ENCODE results near the gene RBM27. TPM values are rescaled to one million over a fixed set of nuclear protein-coding genes. Genes with fewer than 3 reads are reported as not detected.

The RBM27 gene
- total RNA-seq, 6 experiments from 2014 or later, result 5.8 to 14.1 (median 9.8) TPM

- Histone ChIP-seq H3K36me3 (no peaks in the 10 kb centered on the region), H3K9me3 (no peaks in the 10 kb centered on the region), H3K4me3 (no peak overlapping the region), H3K4me1 (peaks cover 0 to 12% (median 3%) of the 10 kb centered on the region in 4 donors), H3K27me3 (no peaks in the 10 kb centered on the region), H3K27ac (no peak overlapping the region)
- TF ChIP-seq POLR2A (IDR thresholded peaks at IDR 0.05), result no peak
- no peak for TF ChIP-seq CTCF (IDR thresholded peaks at IDR 0.05)
- WGBS (ENCODE audit: insufficient coverage, low coverage, low lambda C conversion rate, missing lambda C conversion rate), result 84% methylated on average over 2 of the region's 2 CpGs
- intact Hi-C loops (cut with DNase I), result no loop called here
- ATAC-seq, result no peak
- DNase-seq, result no peak
Measured at GRCh38 chr5:146218168-146218567, 14.8 kb downstream of the RBM27 start.

GRCh38 chr5:146219243-146219642 lies 15.8 kb downstream of the RBM27 start:
- intact Hi-C loops (cut with DNase I), result no loop called here
- no peak for DNase-seq
- Histone ChIP-seq H3K9me3 (no peaks in the 10 kb centered on the region), H3K27me3 (no peaks in the 10 kb centered on the region), H3K27ac (no peak overlapping the region), H3K4me3 (no peak overlapping the region), H3K36me3 (no peaks in the 10 kb centered on the region), H3K4me1 (peaks cover 0 to 7% (median 0%) of the 10 kb centered on the region in 4 donors)
- no peak for ATAC-seq
- TF ChIP-seq CTCF (IDR thresholded peaks at IDR 0.05) (no peak), POLR2A (IDR thresholded peaks at IDR 0.05) (no peak)

DNA sequence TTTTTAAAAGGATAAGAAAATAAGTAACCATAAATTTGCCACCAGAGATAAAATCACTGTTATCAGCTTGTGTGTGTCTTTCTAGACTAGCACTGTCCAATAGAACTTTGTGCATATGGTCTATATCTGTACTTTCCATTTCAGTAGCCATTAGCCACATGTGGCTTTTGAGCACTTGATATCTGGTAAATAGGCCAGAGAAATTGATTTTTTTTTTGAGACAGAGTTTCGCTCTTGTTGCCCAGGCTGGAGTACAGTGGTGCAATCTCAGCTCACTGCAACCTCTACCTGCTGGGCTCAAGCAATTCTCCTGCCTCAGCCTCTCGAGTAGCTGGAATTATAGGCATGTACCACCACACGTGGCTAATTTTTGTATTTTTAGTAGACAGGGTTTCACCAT lies 17.8 kb downstream of the RBM27 start:
- peak overlapping the region in 2 of 3 donors; percentile 2 to 8 for H3K27ac ChIP-seq
- no peak overlapping the region for H3K4me3 ChIP-seq
- H3K9me3 ChIP-seq, result no peaks in the 10 kb centered on the region
- H3K27me3 ChIP-seq, result no peaks in the 10 kb centered on the region
- intact Hi-C loops (cut with DNase I), result no loop called here
- 28% methylated on average over 3 of the region's 3 CpGs for WGBS (ENCODE audit: insufficient coverage, low coverage, low lambda C conversion rate, missing lambda C conversion rate)
- H3K4me1 ChIP-seq, result peaks cover 0 to 7% (median 0%) of the 10 kb centered on the region in 4 donors
- DNase-seq (no peak), ATAC-seq (peak; percentile 86 to 95 (median 90))
- TF ChIP-seq POLR2A (IDR thresholded peaks at IDR 0.05) (no peak), CTCF (IDR thresholded peaks at IDR 0.05) (no peak)
- H3K36me3 ChIP-seq, result no peaks in the 10 kb centered on the region

DNA sequence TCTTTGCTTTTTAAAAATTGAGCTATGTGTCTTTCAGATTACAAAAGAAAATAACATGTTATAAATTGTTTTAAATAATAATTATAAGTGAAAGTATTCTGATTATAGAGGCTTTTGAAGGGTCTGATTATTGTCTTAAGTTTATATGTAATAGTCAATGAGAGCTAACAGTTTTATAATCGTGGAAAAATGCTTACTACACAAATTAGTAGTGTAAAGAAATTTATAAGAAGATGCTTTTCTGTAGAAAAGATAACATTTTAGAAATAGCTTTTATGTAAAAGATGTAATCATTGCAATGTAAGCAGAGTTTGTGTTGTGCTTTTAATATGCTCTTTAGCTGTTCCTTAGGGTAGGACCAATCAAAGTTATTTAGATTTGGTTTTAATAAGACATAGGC lies 18.6 kb downstream of the RBM27 start:
- H3K9me3 ChIP-seq, result no peaks in the 10 kb centered on the region
- no peak overlapping the region for H3K27ac ChIP-seq
- peaks cover 0 to 7% (median 0%) of the 10 kb centered on the region in 4 donors for H3K4me1 ChIP-seq
- no peak overlapping the region for H3K4me3 ChIP-seq
- ATAC-seq (no peak), DNase-seq (no peak)
- no peak for TF ChIP-seq POLR2A (IDR thresholded peaks at IDR 0.05)
- no peak for TF ChIP-seq CTCF (IDR thresholded peaks at IDR 0.05)
- intact Hi-C loops (cut with DNase I), result no loop called here
- 69% methylated on average over 1 of the region's 1 CpG for WGBS (ENCODE audit: insufficient coverage, low coverage, low lambda C conversion rate, missing lambda C conversion rate)
- no peaks in the 10 kb centered on the region for H3K36me3 ChIP-seq
- H3K27me3 ChIP-seq, result no peaks in the 10 kb centered on the region

GRCh38 chr5:146223179-146223578 lies 19.8 kb downstream of the RBM27 start:
- WGBS (ENCODE audit: insufficient coverage, low coverage, low lambda C conversion rate, missing lambda C conversion rate), result 100% methylated on average over 1 of the region's 1 CpG
- Histone ChIP-seq H3K9me3 (no peaks in the 10 kb centered on the region), H3K4me3 (no peak overlapping the region), H3K27me3 (no peaks in the 10 kb centered on the region), H3K4me1 (peaks cover 0 to 7% (median 0%) of the 10 kb centered on the region in 4 donors), H3K27ac (no peak overlapping the region), H3K36me3 (no peaks in the 10 kb centered on the region)
- intact Hi-C loops (cut with DNase I), result no loop called here
- no peak for ATAC-seq
- DNase-seq, result no peak
- TF ChIP-seq POLR2A (IDR thresholded peaks at IDR 0.05) (no peak), CTCF (IDR thresholded peaks at IDR 0.05) (no peak)

Measured in right lobe of liver (tissue), 6 donors.